Stimulated activated CD4-positive, alpha-beta T cell treated with anti-CD3 and anti-CD28 coated beads, Interleukin-4, amount 100 ng/mL, for 1 hour (primary cell): ENCODE measurements around the gene SULT1A4.
A peak's percentile ranks its signal among the peaks of the same experiment; 100 is the strongest.
"Not testable (repeated sequence)": the region's sequence is repeated elsewhere in the genome, so short reads cannot be mapped to it uniquely, and the experiment has no call there.

Source experiments
- DNase-seq: peaks from one replicate; pipeline ENCODE4 v3.0.0-alpha.2; 2020

Gene SULT1A4

DNA sequence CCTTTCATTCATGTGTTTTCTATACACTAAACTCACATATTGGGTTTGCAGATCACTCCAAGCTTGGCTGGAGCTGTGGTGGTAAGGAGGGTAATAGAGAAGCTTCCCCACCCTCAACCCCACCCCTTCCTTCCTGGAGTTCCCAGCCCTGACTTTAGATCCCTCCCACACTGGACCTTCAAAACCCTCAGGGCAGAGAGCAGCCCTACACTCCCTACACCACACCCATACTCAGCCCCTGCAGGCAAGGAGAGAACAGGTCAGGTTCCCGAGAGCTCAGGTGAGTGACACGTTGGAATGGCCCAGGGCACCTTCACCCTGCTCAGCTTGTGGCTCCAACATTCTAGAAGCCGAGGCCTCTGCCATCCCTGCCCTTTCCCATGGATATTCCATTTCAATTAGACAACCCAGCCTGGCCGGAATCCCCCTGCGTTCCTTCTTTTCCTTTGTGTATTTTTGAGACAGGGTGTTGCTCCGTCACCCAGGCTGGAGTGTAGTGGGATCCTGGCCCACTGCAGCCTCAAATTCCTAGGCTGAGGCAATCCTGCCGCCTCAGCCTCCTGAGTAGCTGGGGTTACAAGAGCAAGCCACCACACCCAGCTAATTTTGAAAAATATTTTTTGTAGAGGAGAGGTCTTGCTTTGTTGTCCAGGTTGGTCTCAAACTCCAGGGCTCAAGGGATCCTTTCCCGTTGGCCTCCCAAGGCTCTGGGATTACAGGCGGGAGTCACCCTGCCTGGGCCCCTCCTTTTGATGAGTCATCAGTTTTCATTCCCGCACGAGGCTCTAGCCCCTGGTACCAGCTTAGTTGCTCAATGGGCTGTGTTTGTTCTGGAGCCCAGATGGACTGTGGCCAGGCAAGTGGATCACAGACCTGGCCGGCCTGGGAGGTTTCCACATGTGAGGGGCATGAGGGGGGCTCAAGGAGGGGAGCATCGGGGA is at the start of gene SULT1A4:
TSS of gene SULT1A4 (plus strand) at position 208 of the 941 bp plus-strand sequence. CDS start 1,473 bp downstream, outside the sequence.
- not testable (repeated sequence) for DNase-seq

- DNase-seq, result not testable (repeated sequence)
Measured at GRCh38 chr16:29423587-29423986, 36.1 kb upstream of the SULT1A4 start.

DNA sequence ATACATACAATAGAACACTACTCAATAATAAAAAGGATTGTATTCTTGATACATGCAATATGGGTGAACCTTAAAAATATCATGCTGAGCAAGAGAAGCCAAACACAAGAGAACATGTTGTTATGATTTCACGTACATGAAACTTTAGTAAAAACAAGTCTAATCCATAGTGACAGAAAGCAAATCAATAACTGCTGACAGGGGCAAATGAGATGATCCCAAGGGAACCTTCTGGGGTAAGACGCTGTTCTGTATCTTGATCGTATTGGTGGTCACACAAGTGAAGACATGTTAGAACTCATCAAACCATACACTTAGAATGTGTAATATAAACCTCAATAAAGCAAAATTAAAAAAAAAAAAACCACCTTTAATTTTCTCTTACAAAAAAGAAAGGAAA is 34.3 kb upstream of the SULT1A4 start:
- DNase-seq, result not testable (repeated sequence)

- DNase-seq, result not testable (repeated sequence)
Measured at GRCh38 chr16:29453754-29454153, 6.0 kb upstream of the SULT1A4 start.

- DNase-seq, result not testable (repeated sequence)
Measured at GRCh38 chr16:29454269-29454668, 5.4 kb upstream of the SULT1A4 start, which contains the start of the genes BOLA2 and SLX1B. BOLA2 (minus strand) TSS chr16:29454351; CDS start chr16:29454253, 98 bp downstream. SLX1B (plus strand) TSS chr16:29454533.

DNA sequence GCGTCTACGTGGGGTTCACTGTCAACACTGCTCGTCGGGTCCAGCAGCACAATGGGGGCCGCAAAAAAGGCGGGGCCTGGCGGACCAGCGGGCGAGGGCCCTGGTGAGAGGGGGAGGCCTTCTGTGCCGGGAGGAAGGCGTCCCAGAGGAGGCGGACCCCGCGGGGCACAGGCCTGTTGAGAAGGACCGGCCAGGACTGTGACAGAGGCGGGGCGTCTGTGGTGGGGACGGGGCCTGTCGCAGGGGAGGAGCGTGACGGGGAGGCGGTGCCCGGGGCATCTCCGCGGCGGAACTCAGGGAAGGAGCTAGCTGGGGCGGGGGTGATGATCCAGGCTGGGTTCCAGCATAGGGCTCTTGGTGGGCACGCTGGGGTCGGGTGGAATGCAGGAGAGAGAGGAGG is 4.9 kb upstream of the SULT1A4 start:
- not testable (repeated sequence) for DNase-seq

- DNase-seq, result peak; percentile 1
Measured at GRCh38 chr16:29457660-29458059, 2.1 kb upstream of the SULT1A4 start.

DNA sequence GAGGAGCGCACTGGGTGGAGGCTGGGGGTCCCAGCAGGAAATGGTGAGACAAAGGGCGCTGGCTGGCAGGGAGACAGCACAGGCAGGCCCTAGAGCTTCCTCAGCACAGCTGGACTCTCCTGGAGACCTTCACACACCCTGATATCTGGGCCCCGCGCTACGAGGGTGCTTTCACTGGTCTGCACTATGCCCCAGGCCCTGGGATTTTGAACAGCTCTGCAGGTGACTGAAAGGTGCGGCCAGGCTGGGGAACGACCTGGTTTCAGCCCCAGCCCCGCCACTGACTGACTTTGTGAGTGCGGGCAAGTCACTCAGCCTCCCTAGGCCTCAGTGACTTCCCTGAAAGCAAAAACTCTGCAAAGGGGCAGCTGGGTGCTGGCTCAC is 926 bp downstream of the SULT1A4 start:
- DNase-seq, result not testable (repeated sequence)

DNA sequence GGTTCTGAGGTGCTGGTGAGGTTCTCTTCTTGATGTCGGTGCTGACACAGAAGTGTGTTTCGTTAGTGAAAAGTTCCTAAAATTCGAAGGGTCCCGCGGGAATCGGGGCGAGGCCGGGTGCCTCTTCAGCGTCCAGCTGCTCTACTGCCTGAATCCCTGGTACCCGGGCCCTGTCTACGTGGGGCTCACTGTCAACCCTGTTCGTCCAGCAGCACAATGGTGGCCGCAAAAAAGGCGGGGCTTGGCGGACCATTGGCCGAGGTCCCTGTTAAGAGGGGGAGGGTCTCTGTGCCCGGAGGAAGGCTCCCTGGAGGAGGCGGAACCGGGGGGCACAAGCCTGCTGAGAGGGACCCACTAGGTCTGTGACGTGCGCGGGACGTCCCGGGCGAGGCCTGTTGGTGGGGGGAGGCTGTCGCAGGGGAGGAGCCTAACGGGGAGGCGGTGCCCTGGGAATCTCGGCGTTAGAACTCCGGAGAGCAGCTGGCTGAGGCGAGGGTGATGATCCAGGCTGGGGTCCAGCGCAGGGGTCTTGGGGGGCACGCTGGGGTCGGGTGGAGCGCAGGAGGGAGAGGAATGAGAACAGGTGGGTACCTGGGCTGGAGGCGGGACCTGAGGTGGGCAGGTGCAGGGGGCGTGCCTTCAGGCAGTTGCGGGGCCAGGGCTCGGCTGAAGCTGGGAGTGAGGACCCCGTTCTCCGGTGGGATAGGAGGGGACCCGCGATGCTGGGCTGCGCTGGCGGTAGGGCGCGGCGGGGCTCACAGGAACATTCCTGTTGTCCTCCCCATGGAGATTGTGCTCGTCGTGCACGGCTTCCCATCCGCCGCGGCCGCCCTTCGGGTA is 6.5 kb downstream of the SULT1A4 start:
- DNase-seq, result not testable (repeated sequence)

DNA sequence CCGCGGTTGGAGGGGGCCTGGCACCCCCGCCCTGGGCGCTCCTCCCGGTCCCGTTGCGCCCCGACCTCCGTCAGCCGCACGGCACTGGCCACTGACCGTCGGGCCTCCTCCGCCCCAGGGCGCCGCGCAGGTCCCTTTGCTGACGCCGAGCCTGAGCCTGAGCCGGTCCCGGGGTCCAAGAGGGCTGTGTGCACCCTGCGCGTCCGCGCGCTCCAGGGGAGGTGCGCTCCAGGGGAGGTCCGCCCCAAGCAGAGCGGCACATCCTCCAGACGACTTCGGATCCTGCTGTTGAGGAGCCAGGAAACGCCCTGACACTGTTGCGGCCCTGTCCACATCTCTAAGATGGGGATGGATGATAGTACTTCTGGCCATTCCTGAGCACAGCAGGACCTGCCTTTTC is 7.2 kb downstream of the SULT1A4 start:
- DNase-seq, result not testable (repeated sequence)

DNA sequence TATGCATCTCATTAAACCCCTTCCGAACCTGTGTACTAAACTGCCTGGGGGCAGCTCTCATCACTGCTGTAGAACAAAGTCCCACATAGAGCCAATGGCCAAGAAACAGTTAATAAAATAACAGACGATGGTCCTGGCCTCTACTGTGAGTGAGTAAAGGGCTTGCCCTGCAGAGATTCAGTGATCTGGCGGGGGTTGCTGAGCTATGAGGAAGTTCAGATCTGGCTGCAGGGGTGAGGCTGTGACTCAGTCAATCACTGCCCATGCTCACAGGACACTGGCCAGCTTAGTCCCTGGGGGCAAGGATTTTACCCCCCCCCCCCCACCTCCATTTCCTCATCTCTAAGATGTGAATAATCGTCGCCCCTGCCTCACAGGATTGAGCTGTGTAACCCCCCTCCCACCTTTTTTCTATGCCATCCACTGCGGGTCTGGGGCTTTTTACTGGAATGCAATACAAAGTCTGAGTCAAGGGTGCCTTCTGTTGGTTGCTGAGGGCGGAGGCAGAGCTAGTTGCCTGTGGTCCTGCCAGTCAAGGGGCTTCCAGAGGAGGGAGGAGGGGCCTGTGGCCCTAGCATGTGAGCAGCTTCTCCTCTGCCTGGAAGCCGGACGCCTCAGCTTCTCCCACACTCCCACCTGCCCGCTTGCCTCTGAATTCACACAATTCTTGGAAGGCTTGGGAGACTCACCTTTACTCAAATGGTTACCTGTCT is 8.1 kb downstream of the SULT1A4 start:
- DNase-seq, result not testable (repeated sequence)

- peak; percentile 33 for DNase-seq
Measured at GRCh38 chr16:29469660-29470059, 9.9 kb downstream of the SULT1A4 start.

DNA sequence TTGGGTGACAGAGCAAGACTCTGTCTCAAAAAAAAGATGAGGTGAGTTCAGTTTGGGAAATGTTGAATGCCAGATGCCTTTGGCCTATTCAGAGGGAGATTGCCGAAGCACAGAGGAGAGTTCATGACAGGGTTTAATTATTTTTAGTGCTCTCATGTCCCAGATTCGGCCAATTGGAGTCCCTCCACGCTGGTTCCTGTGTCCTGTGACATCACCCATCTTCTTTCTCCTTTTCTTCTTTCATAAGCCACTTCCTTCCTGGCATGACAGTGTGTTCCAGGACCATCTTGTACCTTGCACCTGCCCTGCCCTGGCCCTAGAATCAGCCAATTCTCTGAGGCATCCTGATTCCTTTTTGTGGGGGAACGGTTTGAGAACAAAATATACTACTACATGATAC is 12.4 kb downstream of the SULT1A4 start:
- not testable (repeated sequence) for DNase-seq

DNA sequence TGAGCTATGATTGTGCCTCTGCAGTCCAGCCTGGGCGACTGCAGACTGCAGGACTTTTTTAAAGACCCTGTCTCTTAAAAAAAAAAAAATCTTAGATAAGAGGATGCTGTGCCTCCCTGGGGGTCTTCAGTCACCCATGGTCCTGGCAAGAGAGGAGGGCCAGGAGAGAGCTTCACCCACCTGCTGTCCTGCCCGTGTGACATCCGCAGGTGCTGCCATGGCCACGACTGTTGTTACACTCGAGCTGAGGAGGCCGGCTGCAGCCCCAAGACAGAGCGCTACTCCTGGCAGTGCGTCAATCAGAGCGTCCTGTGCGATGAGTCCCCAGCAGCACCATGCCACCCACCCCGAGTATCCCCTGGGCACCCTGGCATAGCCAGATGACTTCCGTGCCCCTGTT is 22.6 kb downstream of the SULT1A4 start:
- not testable (repeated sequence) for DNase-seq

DNA sequence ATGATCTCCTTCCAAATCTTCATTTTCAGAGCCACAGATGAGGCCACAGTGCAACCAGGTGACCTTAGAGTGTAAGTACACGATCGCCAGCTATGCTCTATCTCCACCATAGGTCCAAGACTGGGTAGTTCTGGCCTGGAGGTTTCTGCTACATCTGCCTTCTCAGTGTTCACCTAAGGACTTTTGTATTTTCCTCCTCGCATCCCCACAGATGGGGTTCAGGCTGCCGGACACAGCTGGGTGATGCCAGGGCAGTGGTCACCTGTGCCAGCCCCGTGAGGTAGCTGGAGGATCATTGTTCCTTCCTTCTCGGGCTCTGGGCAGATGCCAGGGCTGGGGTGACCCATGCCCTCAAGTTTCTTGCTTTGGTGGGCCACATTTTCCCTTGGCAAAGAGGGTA is 46.6 kb downstream of the SULT1A4 start, which contains the start of gene NPIPB12:
TSS of gene NPIPB12 (minus strand) at position 101 of the 400 bp plus-strand sequence.
- not testable (repeated sequence) for DNase-seq
